Measurements from ENCODE around the gene ALDH18A1. TPM values are rescaled to one million over a fixed set of nuclear protein-coding genes. Genes with fewer than 3 reads are reported as not detected.

ALDH18A1 gene
- total RNA-seq, 2 experiments from 2014 or later = 62.3 to 72.3 TPM

DNA sequence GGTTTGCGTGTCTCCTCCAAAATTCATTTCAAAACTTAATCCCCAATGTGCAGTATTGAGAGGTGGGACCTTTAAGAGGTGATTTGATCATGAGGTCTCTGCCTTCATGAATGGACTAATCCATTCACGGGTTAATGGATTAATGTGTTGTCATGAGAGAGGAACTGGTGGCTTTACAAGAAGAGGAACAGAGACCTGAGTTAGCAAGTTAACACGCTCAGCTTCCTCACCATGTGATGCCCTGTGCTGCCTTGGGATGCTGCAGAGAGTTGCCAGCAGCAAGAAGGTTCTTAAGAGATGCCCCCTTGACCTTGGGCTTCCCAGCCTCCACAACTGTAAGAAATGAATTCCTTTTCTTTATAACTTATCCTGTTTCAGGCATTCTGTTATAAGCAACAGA is 40.9 kb upstream of the ALDH18A1 start:
- POLR2A ChIA-PET = interaction anchor here (1.0 kb wide), 1 partner anchor 17 kb away, joined by 4 read pairs; no protein-coding TSS in a partner anchor
- no TSS peak for BruUV-seq (replicated peaks)
- Histone ChIP-seq H3K27ac (ENCODE audit: low read depth, low read length, poor library complexity, severe bottlenecking) (no peak overlapping the region), H3K4me1 (ENCODE audit: insufficient read depth, low read length, poor library complexity, severe bottlenecking) (peaks cover 13% of the 10 kb centered on the region), H3K4me2 (ENCODE audit: low read length) (no peak overlapping the region), H3K79me2 (ENCODE audit: insufficient read depth, low read depth, low read length) (peaks cover 10% of the 10 kb centered on the region), H3K4me3 (ENCODE audit: low read depth, low read length, poor library complexity, severe bottlenecking) (no peak overlapping the region), H4K20me1 (ENCODE audit: insufficient read depth, low read length) (no peaks in the 10 kb centered on the region), H3K36me3 (ENCODE audit: insufficient read depth, low read length) (no peaks in the 10 kb centered on the region), H2AFZ (ENCODE audit: low read length) (no peak overlapping the region; the same call in 1 of the 2 replicates), H3K9me2 (ENCODE audit: insufficient read depth, low read length) (no peaks in the 10 kb centered on the region), H3K9me3 (ENCODE audit: low read length) (0 out of 2 replicates have a peak, but pooled peaks cover 15% of the 10 kb centered on the region)
- peak; percentile 38 for DNase-seq (ENCODE audit: low spot score)
- TF ChIP-seq, protein P1, sequence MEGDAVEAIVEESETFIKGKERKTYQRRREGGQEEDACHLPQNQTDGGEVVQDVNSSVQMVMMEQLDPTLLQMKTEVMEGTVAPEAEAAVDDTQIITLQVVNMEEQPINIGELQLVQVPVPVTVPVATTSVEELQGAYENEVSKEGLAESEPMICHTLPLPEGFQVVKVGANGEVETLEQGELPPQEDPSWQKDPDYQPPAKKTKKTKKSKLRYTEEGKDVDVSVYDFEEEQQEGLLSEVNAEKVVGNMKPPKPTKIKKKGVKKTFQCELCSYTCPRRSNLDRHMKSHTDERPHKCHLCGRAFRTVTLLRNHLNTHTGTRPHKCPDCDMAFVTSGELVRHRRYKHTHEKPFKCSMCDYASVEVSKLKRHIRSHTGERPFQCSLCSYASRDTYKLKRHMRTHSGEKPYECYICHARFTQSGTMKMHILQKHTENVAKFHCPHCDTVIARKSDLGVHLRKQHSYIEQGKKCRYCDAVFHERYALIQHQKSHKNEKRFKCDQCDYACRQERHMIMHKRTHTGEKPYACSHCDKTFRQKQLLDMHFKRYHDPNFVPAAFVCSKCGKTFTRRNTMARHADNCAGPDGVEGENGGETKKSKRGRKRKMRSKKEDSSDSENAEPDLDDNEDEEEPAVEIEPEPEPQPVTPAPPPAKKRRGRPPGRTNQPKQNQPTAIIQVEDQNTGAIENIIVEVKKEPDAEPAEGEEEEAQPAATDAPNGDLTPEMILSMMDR (conservative IDR thresholded peaks at IDR 0.05; ENCODE audit: low read length) = no peak
- TF ChIP-seq EZH2phosphoT487 (IDR thresholded peaks at IDR 0.05; ENCODE audit: borderline replicate concordance, low read depth, low read length) = no peak
- CTCF ChIA-PET (ENCODE audit: unreplicated experiment) = no interaction called here
- intact Hi-C loops (cut with micrococcal nuclease; ENCODE audit: unreplicated experiment) = no loop called here

DNA sequence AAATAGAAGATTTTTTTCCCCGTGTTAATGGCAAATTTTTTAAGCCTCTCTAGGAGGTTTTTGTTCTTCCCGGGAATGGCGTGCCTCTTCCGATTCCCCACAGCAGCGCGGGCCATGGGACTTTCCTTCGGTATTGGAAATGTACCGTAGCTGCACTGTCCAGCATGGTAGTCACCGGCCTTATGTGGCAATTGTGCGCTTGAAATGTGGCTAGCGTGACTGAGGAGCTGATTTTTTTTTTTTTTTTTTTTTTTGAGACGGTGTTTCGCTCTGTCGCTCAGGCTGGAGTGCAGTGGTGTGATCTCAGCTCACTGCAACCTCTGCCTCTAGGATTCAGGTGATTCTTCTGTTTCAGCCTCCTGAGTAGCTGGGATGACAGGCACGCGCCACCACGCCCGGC is 38.2 kb upstream of the ALDH18A1 start:
- no peak for TF ChIP-seq EZH2phosphoT487 (IDR thresholded peaks at IDR 0.05; ENCODE audit: borderline replicate concordance, low read depth, low read length)
- TF ChIP-seq, protein P1 (conservative IDR thresholded peaks at IDR 0.05; ENCODE audit: low read length) = no peak
- ChIA-PET CTCF (ENCODE audit: unreplicated experiment) (interaction anchor here (0.6 to 3.9 kb wide), 4 partner anchors 48 to 170 kb away, joined by 4 to 88 read pairs (median 39); no protein-coding TSS in a partner anchor), POLR2A (interaction anchor here (0.6 to 4.4 kb wide), 11 partner anchors 8 to 1707 kb away, joined by 3 to 34 read pairs (median 5); partner anchors contain the start of gene ENTPD1)
- intact Hi-C loops (cut with micrococcal nuclease; ENCODE audit: unreplicated experiment) = loop anchor here (1.0 to 2.0 kb wide), 5 partner anchors 62 to 526 kb away; partner anchors contain the start of gene ENTPD1
- Histone ChIP-seq H3K9me3 (ENCODE audit: low read length) (0 out of 2 replicates have a peak, but pooled peaks cover 12% of the 10 kb centered on the region), H3K4me1 (ENCODE audit: insufficient read depth, low read length, poor library complexity, severe bottlenecking) (peaks cover 22% of the 10 kb centered on the region), H3K4me2 (ENCODE audit: low read length) (peak overlapping the region; percentile 55), H3K36me3 (ENCODE audit: insufficient read depth, low read length) (peaks cover 21% of the 10 kb centered on the region; the same call in 1 of the 2 replicates), H3K27ac (ENCODE audit: low read depth, low read length, poor library complexity, severe bottlenecking) (no peak overlapping the region), H2AFZ (ENCODE audit: low read length) (peak overlapping the region; percentile 67; the same call in 1 of the 2 replicates), H3K9me2 (ENCODE audit: insufficient read depth, low read length) (no peaks in the 10 kb centered on the region), H4K20me1 (ENCODE audit: insufficient read depth, low read length) (no peaks in the 10 kb centered on the region), H3K4me3 (ENCODE audit: low read depth, low read length, poor library complexity, severe bottlenecking) (peak overlapping the region; percentile 30), H3K79me2 (ENCODE audit: insufficient read depth, low read depth, low read length) (peaks cover 11% of the 10 kb centered on the region)
- no peak for DNase-seq (ENCODE audit: low spot score)
- BruUV-seq (replicated peaks) = no TSS peak

Measured in OCI-LY7 (cell line).